GM23338 (cell line): ENCODE results near the gene ACTR8.

Source experiments
- CREB1 ChIP-seq: fragments of 250-450 bp; sonication (Bioruptor Pico); IDR thresholded peaks from 2 replicates; pipeline ENCODE4 v1.5.0; 2020; ENCODE audit warnings: low read depth, mild to moderate bottlenecking, moderate library complexity
- EZH2 ChIP-seq: fragments of 200-600 bp; sonication (generic); IDR thresholded peaks from one replicate; pipeline ENCODE4 v1.8.0; 2017; ENCODE audit warnings: antibody characterized with exemption, mild to moderate bottlenecking, low read depth; ENCODE audit not compliant: unreplicated experiment
- EZH2phosphoT487 ChIP-seq: fragments of 200-600 bp; sonication (generic); IDR thresholded peaks from one replicate; pipeline ENCODE4 v1.8.1; 2018; ENCODE audit warnings: antibody characterized with exemption; ENCODE audit not compliant: unreplicated experiment
- JUNB ChIP-seq: IDR thresholded peaks from one replicate; pipeline ENCODE4 v1.6.1; 2016; ENCODE audit warnings: antibody characterized with exemption; ENCODE audit not compliant: unreplicated experiment
- POLR2AphosphoS5 ChIP-seq: IDR thresholded peaks from 2 replicates; pipeline ENCODE4 v1.6.1; 2016; ENCODE audit warnings: antibody characterized with exemption, low read depth
- REST ChIP-seq: IDR thresholded peaks from one replicate; pipeline ENCODE4 v1.6.1; 2018; ENCODE audit warnings: antibody characterized with exemption; ENCODE audit not compliant: unreplicated experiment
- STAT1 ChIP-seq: IDR thresholded peaks from one replicate; pipeline ENCODE4 v1.6.1; 2016; ENCODE audit warnings: antibody characterized with exemption; ENCODE audit not compliant: unreplicated experiment
- ZNF331 ChIP-seq: fragments of 250-450 bp; sonication (Bioruptor Pico); IDR thresholded peaks from 2 replicates; pipeline ENCODE4 v1.5.0; 2020; ENCODE audit warnings: low read depth, mild to moderate bottlenecking, moderate library complexity
- TF ChIP-seq, protein P1 (sequence below), 2 experiments: fragments of 200-600 bp in 1 of 2; sonication (generic) in 1 of 2; conservative IDR thresholded peaks; 2 replicates each; pipeline versions ENCODE4 v1.5.1 to v1.6.1; 2016 to 2017; ENCODE audit warnings: antibody characterized with exemption in 2 of 2, low read depth in 2 of 2, mild to moderate bottlenecking in 2 of 2, moderate library complexity in 1 of 2
- TF ChIP-seq, protein P2 (sequence below): IDR thresholded peaks from 2 replicates; pipeline ENCODE4 v1.6.1; 2016; ENCODE audit warnings: antibody characterized with exemption

- TF ChIP-seq, protein P1, sequence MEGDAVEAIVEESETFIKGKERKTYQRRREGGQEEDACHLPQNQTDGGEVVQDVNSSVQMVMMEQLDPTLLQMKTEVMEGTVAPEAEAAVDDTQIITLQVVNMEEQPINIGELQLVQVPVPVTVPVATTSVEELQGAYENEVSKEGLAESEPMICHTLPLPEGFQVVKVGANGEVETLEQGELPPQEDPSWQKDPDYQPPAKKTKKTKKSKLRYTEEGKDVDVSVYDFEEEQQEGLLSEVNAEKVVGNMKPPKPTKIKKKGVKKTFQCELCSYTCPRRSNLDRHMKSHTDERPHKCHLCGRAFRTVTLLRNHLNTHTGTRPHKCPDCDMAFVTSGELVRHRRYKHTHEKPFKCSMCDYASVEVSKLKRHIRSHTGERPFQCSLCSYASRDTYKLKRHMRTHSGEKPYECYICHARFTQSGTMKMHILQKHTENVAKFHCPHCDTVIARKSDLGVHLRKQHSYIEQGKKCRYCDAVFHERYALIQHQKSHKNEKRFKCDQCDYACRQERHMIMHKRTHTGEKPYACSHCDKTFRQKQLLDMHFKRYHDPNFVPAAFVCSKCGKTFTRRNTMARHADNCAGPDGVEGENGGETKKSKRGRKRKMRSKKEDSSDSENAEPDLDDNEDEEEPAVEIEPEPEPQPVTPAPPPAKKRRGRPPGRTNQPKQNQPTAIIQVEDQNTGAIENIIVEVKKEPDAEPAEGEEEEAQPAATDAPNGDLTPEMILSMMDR (conservative IDR thresholded peaks at IDR 0.05; ENCODE audit: low read depth in 2 of 2): peak; percentile 10 to 41; a peak in 2 of 4 replicates
- TF ChIP-seq EZH2: no peak
- no peak for TF ChIP-seq EZH2phosphoT487
- TF ChIP-seq POLR2AphosphoS5: no peak
- TF ChIP-seq, protein P2, sequence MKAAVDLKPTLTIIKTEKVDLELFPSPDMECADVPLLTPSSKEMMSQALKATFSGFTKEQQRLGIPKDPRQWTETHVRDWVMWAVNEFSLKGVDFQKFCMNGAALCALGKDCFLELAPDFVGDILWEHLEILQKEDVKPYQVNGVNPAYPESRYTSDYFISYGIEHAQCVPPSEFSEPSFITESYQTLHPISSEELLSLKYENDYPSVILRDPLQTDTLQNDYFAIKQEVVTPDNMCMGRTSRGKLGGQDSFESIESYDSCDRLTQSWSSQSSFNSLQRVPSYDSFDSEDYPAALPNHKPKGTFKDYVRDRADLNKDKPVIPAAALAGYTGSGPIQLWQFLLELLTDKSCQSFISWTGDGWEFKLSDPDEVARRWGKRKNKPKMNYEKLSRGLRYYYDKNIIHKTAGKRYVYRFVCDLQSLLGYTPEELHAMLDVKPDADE: no peak
- TF ChIP-seq REST: no peak
- no peak for TF ChIP-seq CREB1 (CRISPR knock-in tag)
- TF ChIP-seq JUNB: no peak
- TF ChIP-seq ZNF331 (CRISPR knock-in tag): no peak
- no peak for TF ChIP-seq STAT1
These were observed 48.8 kb downstream of the ACTR8 start for GRCh38 chr3:53833053-53833645.
